Activated T-helper 1 cell treated with anti-CD3 and anti-CD28 coated beads, Interleukin-12 subunit alpha, Interleukin-12 subunit beta, Interleukin-2, Interleukin-4 antibody, amounts not matched to agents 30 ng/mL and 10 ng/mL and 1 ng/mL, durations not matched to agents 14 hours and 24 hours and 36 hours (primary cell): ENCODE measurements around the gene SH3TC1. TPM values are rescaled to one million over a fixed set of nuclear protein-coding genes. Genes with fewer than 3 reads are reported as not detected.
A peak's percentile ranks its signal among the peaks of the same experiment; 100 is the strongest.

Source experiments
- DNase-seq: peaks from one replicate; pipeline ENCODE4 v3.0.0; 2021; ENCODE audit warnings: low spot score
- H3K27ac Mint-ChIP-seq: one replicate; pipeline ENCODE4 v1.8.0; 2021; ENCODE audit warnings: mild to moderate bottlenecking, mixed read lengths
- H3K27me3 Mint-ChIP-seq: one replicate; pipeline ENCODE4 v1.8.0; 2022; ENCODE audit warnings: mild to moderate bottlenecking, moderate library complexity, mixed read lengths; ENCODE audit not compliant: insufficient read depth
- H3K36me3 Mint-ChIP-seq: one replicate; pipeline ENCODE4 v1.8.0; 2021; ENCODE audit warnings: low read depth, mixed read lengths
- H3K4me1 Mint-ChIP-seq: one replicate; pipeline ENCODE4 v1.8.0; 2021; ENCODE audit warnings: low read depth, mixed read lengths
- H3K4me3 Mint-ChIP-seq: one replicate; pipeline ENCODE4 v1.8.0; 2021; ENCODE audit warnings: mild to moderate bottlenecking, moderate library complexity, mixed read lengths
- H3K9me3 Mint-ChIP-seq: one replicate; pipeline ENCODE4 v1.8.0; 2021; ENCODE audit warnings: mixed read lengths
- intact Hi-C: fragments of 100-400 bp; cut with micrococcal nuclease; formaldehyde crosslinking; loops from one replicate; pipeline ENCODE4 v1.15.1; 2024
- total RNA-seq: library from RNA; stranded (reverse); gene quantifications from 2 replicates; pipeline ENCODE4 v1.2.3, GENCODE V29; 2022

Gene SH3TC1
- total RNA-seq, 1 donor from 2014 or later = 25.4 TPM

- no peaks in the 10 kb centered on the region for H3K4me1 Mint-ChIP-seq
- H3K27me3 Mint-ChIP-seq = peaks cover 8% of the 10 kb centered on the region
- no peak overlapping the region for H3K27ac Mint-ChIP-seq
- intact Hi-C loops = no loop called here
- no peak overlapping the region for H3K4me3 Mint-ChIP-seq
- peaks cover 24% of the 10 kb centered on the region for H3K9me3 Mint-ChIP-seq
- no peaks in the 10 kb centered on the region for H3K36me3 Mint-ChIP-seq
- DNase-seq = no peak
Observed at GRCh38 chr4:8167815-8168214, 31.3 kb upstream of the SH3TC1 start.

- Mint-ChIP-seq H3K36me3 (no peaks in the 10 kb centered on the region), H3K4me1 (no peaks in the 10 kb centered on the region), H3K4me3 (no peak overlapping the region), H3K9me3 (peaks cover 24% of the 10 kb centered on the region), H3K27ac (no peak overlapping the region), H3K27me3 (peaks cover 8% of the 10 kb centered on the region)
- intact Hi-C loops = no loop called here
- no peak for DNase-seq
Observed at GRCh38 chr4:8168232-8168631, 30.9 kb upstream of the SH3TC1 start.

GRCh38 chr4:8168832-8169598 lies 30.1 kb upstream of the SH3TC1 start:
- intact Hi-C loops = no loop called here

GRCh38 chr4:8169763-8170162 lies 29.3 kb upstream of the SH3TC1 start:
- Mint-ChIP-seq H3K27me3 (peaks cover 8% of the 10 kb centered on the region), H3K36me3 (no peaks in the 10 kb centered on the region), H3K9me3 (peaks cover 24% of the 10 kb centered on the region), H3K4me3 (no peak overlapping the region), H3K4me1 (no peaks in the 10 kb centered on the region), H3K27ac (no peak overlapping the region)
- intact Hi-C loops = no loop called here
- DNase-seq = no peak

More at GRCh38 chr4:8168832-8169598, 30.1 kb upstream of the SH3TC1 start:
- H3K27ac Mint-ChIP-seq = no peak overlapping the region
- no peak for DNase-seq
- H3K9me3 Mint-ChIP-seq = peaks cover 24% of the 10 kb centered on the region
- peaks cover 8% of the 10 kb centered on the region for H3K27me3 Mint-ChIP-seq
- H3K4me1 Mint-ChIP-seq = no peaks in the 10 kb centered on the region
- H3K36me3 Mint-ChIP-seq = no peaks in the 10 kb centered on the region
- H3K4me3 Mint-ChIP-seq = no peak overlapping the region

GRCh38 chr4:8170341-8170740 lies 28.7 kb upstream of the SH3TC1 start:
- H3K4me3 Mint-ChIP-seq = no peak overlapping the region
- no peak for DNase-seq
- no peaks in the 10 kb centered on the region for H3K4me1 Mint-ChIP-seq
- intact Hi-C loops = no loop called here
- H3K36me3 Mint-ChIP-seq = no peaks in the 10 kb centered on the region
- no peak overlapping the region for H3K27ac Mint-ChIP-seq
- H3K27me3 Mint-ChIP-seq = peaks cover 8% of the 10 kb centered on the region
- H3K9me3 Mint-ChIP-seq = peaks cover 24% of the 10 kb centered on the region

- Mint-ChIP-seq H3K36me3 (no peaks in the 10 kb centered on the region), H3K27me3 (peaks cover 8% of the 10 kb centered on the region), H3K4me3 (no peak overlapping the region), H3K9me3 (peaks cover 22% of the 10 kb centered on the region), H3K4me1 (no peaks in the 10 kb centered on the region), H3K27ac (no peak overlapping the region)
- no peak for DNase-seq
- intact Hi-C loops = no loop called here
Observed at GRCh38 chr4:8171266-8171665, 27.8 kb upstream of the SH3TC1 start.

GRCh38 chr4:8171984-8172924 lies 26.8 kb upstream of the SH3TC1 start:
- no peaks in the 10 kb centered on the region for H3K36me3 Mint-ChIP-seq
- DNase-seq = no peak
- no peak overlapping the region for H3K27ac Mint-ChIP-seq
- peaks cover 17% of the 10 kb centered on the region for H3K9me3 Mint-ChIP-seq
- H3K4me3 Mint-ChIP-seq = no peak overlapping the region
- no peaks in the 10 kb centered on the region for H3K4me1 Mint-ChIP-seq
- intact Hi-C loops = no loop called here
- H3K27me3 Mint-ChIP-seq = peaks cover 5% of the 10 kb centered on the region

GRCh38 chr4:8173492-8174242 lies 25.4 kb upstream of the SH3TC1 start:
- H3K36me3 Mint-ChIP-seq = no peaks in the 10 kb centered on the region
- H3K27ac Mint-ChIP-seq = no peak overlapping the region
- no peak for DNase-seq
- H3K4me3 Mint-ChIP-seq = no peak overlapping the region
- peaks cover 3% of the 10 kb centered on the region for H3K9me3 Mint-ChIP-seq
- intact Hi-C loops = no loop called here
- H3K4me1 Mint-ChIP-seq = no peaks in the 10 kb centered on the region
- H3K27me3 Mint-ChIP-seq = peaks cover 5% of the 10 kb centered on the region

- Mint-ChIP-seq H3K27me3 (peaks cover 5% of the 10 kb centered on the region), H3K36me3 (no peaks in the 10 kb centered on the region), H3K4me1 (no peaks in the 10 kb centered on the region), H3K9me3 (no peaks in the 10 kb centered on the region), H3K27ac (no peak overlapping the region), H3K4me3 (no peak overlapping the region)
- DNase-seq = no peak
- intact Hi-C loops = no loop called here
Observed at GRCh38 chr4:8174970-8175369, 24.1 kb upstream of the SH3TC1 start.

- Mint-ChIP-seq H3K36me3 (no peaks in the 10 kb centered on the region), H3K27ac (no peak overlapping the region), H3K4me1 (no peaks in the 10 kb centered on the region), H3K27me3 (peaks cover 5% of the 10 kb centered on the region), H3K9me3 (no peaks in the 10 kb centered on the region), H3K4me3 (no peak overlapping the region)
- no peak for DNase-seq
- intact Hi-C loops = no loop called here
Observed at GRCh38 chr4:8175686-8176085, 23.4 kb upstream of the SH3TC1 start.

- peak; percentile 20 for DNase-seq
- Mint-ChIP-seq H3K27ac (no peak overlapping the region), H3K4me3 (no peak overlapping the region), H3K4me1 (no peaks in the 10 kb centered on the region), H3K27me3 (peaks cover 1% of the 10 kb centered on the region), H3K36me3 (no peaks in the 10 kb centered on the region), H3K9me3 (no peaks in the 10 kb centered on the region)
- intact Hi-C loops = loop anchor here (1.0 kb wide), 3 partner anchors 25 to 227 kb away; no protein-coding TSS in a partner anchor
Observed at GRCh38 chr4:8176547-8177399, 22.3 kb upstream of the SH3TC1 start.

GRCh38 chr4:8177552-8177951 lies 21.5 kb upstream of the SH3TC1 start:
- H3K36me3 Mint-ChIP-seq = no peaks in the 10 kb centered on the region

More at GRCh38 chr4:8177552-8177951, 21.5 kb upstream of the SH3TC1 start:
- Mint-ChIP-seq H3K27me3 (peaks cover 1% of the 10 kb centered on the region), H3K9me3 (no peaks in the 10 kb centered on the region), H3K4me3 (no peak overlapping the region), H3K4me1 (no peaks in the 10 kb centered on the region), H3K27ac (no peak overlapping the region)
- no peak for DNase-seq
- intact Hi-C loops = loop anchor here (1.0 kb wide), 3 partner anchors 24 to 226 kb away; no protein-coding TSS in a partner anchor
